NT2/D1 (cell line): ENCODE data around the gene ABCB8.
A peak's percentile ranks its signal among the peaks of the same experiment; 100 is the strongest.
"Not testable (repeated sequence)": the region's sequence is repeated elsewhere in the genome, so short reads cannot be mapped to it uniquely, and the experiment has no call there.

Experiments
- DNase-seq: peaks from one replicate; pipeline ENCODE4 v3.0.0-alpha.2; 2011; ENCODE audit warnings: low read depth, low spot score
- H3K27me3 ChIP-seq: 2 replicates; pipeline ENCODE4 v1.6.0; 2011; ENCODE audit warnings: mild to moderate bottlenecking; ENCODE audit not compliant: insufficient read length, insufficient read depth
- H3K36me3 ChIP-seq: 2 replicates; pipeline ENCODE4 v1.6.1; 2011; ENCODE audit warnings: mild to moderate bottlenecking, low read length, mixed read lengths; ENCODE audit not compliant: insufficient read depth, insufficient read length
- H3K4me1 ChIP-seq: 2 replicates; pipeline ENCODE4 v1.5.1; 2011; ENCODE audit not compliant: insufficient read depth, insufficient read length
- H3K4me3 ChIP-seq: 2 replicates; pipeline ENCODE4 v1.5.1; 2011; ENCODE audit warnings: low read depth; ENCODE audit not compliant: insufficient read length
- H3K9ac ChIP-seq: 2 replicates; pipeline ENCODE4 v1.6.0; 2011; ENCODE audit warnings: low read depth; ENCODE audit not compliant: insufficient read length
- H3K9me3 ChIP-seq: 2 replicates; pipeline ENCODE4 v1.5.1; 2011; ENCODE audit warnings: mild to moderate bottlenecking, low read length; ENCODE audit not compliant: insufficient read depth
- SUZ12 ChIP-seq: IDR thresholded peaks from 2 replicates; pipeline ENCODE4 v1.6.1; 2011; ENCODE audit not compliant: insufficient read length, insufficient read depth; ENCODE audit errors: extremely low read depth
- YY1 ChIP-seq: IDR thresholded peaks from 2 replicates; pipeline ENCODE4 v1.6.1; 2011; ENCODE audit not compliant: insufficient read length, insufficient read depth
- ZNF274 ChIP-seq: IDR thresholded peaks from 2 replicates; pipeline ENCODE4 v1.6.1; 2011; ENCODE audit warnings: mild to moderate bottlenecking, low read depth, low read length

ABCB8 gene

GRCh38 chr7:151024435-151025056 lies 3.7 kb upstream of the ABCB8 start, which contains the start of gene ATG9B:
Gene ATG9B (minus strand): TSS chr7:151024494. CDS start chr7:151024423, 71 bp downstream.
- H3K36me3 ChIP-seq = peaks cover 2% of the 10 kb centered on the region
- no peaks in the 10 kb centered on the region for H3K27me3 ChIP-seq
- peaks cover 23% of the 10 kb centered on the region for H3K4me1 ChIP-seq
- DNase-seq = no peak
- no peak within 1 kb of the TSS for H3K4me3 ChIP-seq
- no peaks in the 10 kb centered on the region for H3K9me3 ChIP-seq
- TF ChIP-seq ZNF274 (no peak), YY1 (no peak), SUZ12 (no peak)
- H3K9ac ChIP-seq = no peak within 1 kb of the TSS

- no peak overlapping the region for H3K4me3 ChIP-seq
- H3K4me1 ChIP-seq = peaks cover 16% of the 10 kb centered on the region
- H3K9me3 ChIP-seq = no peaks in the 10 kb centered on the region
- no peak for DNase-seq
- TF ChIP-seq YY1 (no peak), SUZ12 (no peak), ZNF274 (no peak)
- peaks cover 6% of the 10 kb centered on the region for H3K36me3 ChIP-seq
- H3K9ac ChIP-seq = peak overlapping the region; percentile 23
- H3K27me3 ChIP-seq = no peaks in the 10 kb centered on the region
Measured at GRCh38 chr7:151025924-151026671, 2.2 kb upstream of the ABCB8 start.

GRCh38 chr7:151026771-151027727 lies 1.2 kb upstream of the ABCB8 start:
- H3K9me3 ChIP-seq, H3K27me3 ChIP-seq, DNase-seq: not testable (repeated sequence)
- Histone ChIP-seq H3K9ac (peak overlapping the region; percentile 36), H3K4me3 (peak overlapping the region; percentile 31), H3K4me1 (peaks cover 15% of the 10 kb centered on the region), H3K36me3 (peaks cover 16% of the 10 kb centered on the region)

- H3K4me3 ChIP-seq = peak overlapping the region; percentile 31
- DNase-seq, H3K9me3 ChIP-seq, H3K27me3 ChIP-seq: not testable (repeated sequence)
- H3K9ac ChIP-seq = peak overlapping the region; percentile 36
- H3K36me3 ChIP-seq = peaks cover 19% of the 10 kb centered on the region
- H3K4me1 ChIP-seq = peaks cover 15% of the 10 kb centered on the region
Measured at GRCh38 chr7:151027728-151028130, 521 bp upstream of the ABCB8 start.

GRCh38 chr7:151028948-151029501 lies 775 bp downstream of the ABCB8 start:
- H3K9me3 ChIP-seq = no peaks in the 10 kb centered on the region
- peak overlapping the region; percentile 84 for H3K4me3 ChIP-seq
- H3K27me3 ChIP-seq = no peaks in the 10 kb centered on the region
- peaks cover 31% of the 10 kb centered on the region for H3K36me3 ChIP-seq
- no peak for DNase-seq
- H3K9ac ChIP-seq = peak overlapping the region; percentile 75
- H3K4me1 ChIP-seq = peaks cover 7% of the 10 kb centered on the region
- TF ChIP-seq SUZ12 (no peak), YY1 (no peak), ZNF274 (no peak)

- Histone ChIP-seq H3K4me3 (no peak overlapping the region), H3K9me3 (no peaks in the 10 kb centered on the region), H3K27me3 (no peaks in the 10 kb centered on the region), H3K4me1 (peaks cover 3% of the 10 kb centered on the region), H3K9ac (no peak overlapping the region), H3K36me3 (peaks cover 51% of the 10 kb centered on the region)
- no peak for DNase-seq
- no peak for TF ChIP-seq SUZ12
- no peak for TF ChIP-seq YY1
- no peak for TF ChIP-seq ZNF274
Measured at GRCh38 chr7:151031011-151031410, 2.8 kb downstream of the ABCB8 start.
